SH-SY5Y (cell line): ENCODE data around the gene PORCN.

Experiments
- GATA2 ChIP-seq: IDR thresholded peaks from 2 replicates; pipeline ENCODE4 v1.6.1; 2011; ENCODE audit warnings: mild to moderate bottlenecking, low read depth, low read length
- GATA3 ChIP-seq: IDR thresholded peaks from 2 replicates; pipeline ENCODE4 v1.6.1; 2011; ENCODE audit warnings: low read depth, mild to moderate bottlenecking, low read length, moderate library complexity

- TF ChIP-seq GATA2 (no peak), GATA3 (no peak)
Measured at GRCh38 chrX:48488034-48488433, 20.8 kb upstream of the PORCN start.
